K562 (cell line): ENCODE data around the gene ACTR8. TPM values are rescaled to one million over a fixed set of nuclear protein-coding genes. Genes with fewer than 3 reads are reported as not detected.

ENCODE experiments used
- ATAC-seq: fragments of 200-7000 bp; cut with Tn5 transposase; 3 replicates; pipeline ENCODE4 v1.9.1; 2020; ENCODE audit warnings: moderate library complexity
- Bru-seq: library from RNA; stranded (reverse); fragments of 400-500 nt; gene quantifications from one replicate; lab custom pipeline; 2021; lab: Mats Ljungman, UMichigan
- BruChase-seq, 2 experiments: library from RNA; stranded (reverse); fragments of 400-500 nt; gene quantifications; one replicate each; lab custom pipeline; 2021; lab: Mats Ljungman, UMichigan
- BruUV-seq: library from RNA; stranded (reverse); fragments of 400-500 nt; replicated peaks from 2 replicates; lab custom pipeline; 2021; lab: Mats Ljungman, UMichigan
- CTCF ChIA-PET: fragments of 300-600 bp; formaldehyde crosslinking; extraction: SDS; loops from one replicate; lab custom pipeline; 2021; ENCODE audit warnings: low intra/inter-chr PET ratio; lab: Yijun Ruan, JAX
- POLR2A ChIA-PET: fragments of 300-600, 350-650 bp; sonication (Branson Sonifier 250); formaldehyde crosslinking; extraction: SDS; loops from one replicate; lab custom pipeline; 2021; ENCODE audit warnings: antibody characterized with exemption, inconsistent platforms; lab: Yijun Ruan, JAX
- DNase-seq, 4 experiments: peaks; one replicate each; pipeline versions ENCODE4 v3.0.0 to v3.0.0-alpha.2; 2011 to 2018; ENCODE audit warnings: low spot score in 3 of 4, mixed read lengths in 3 of 4; ENCODE audit errors: extremely low read depth in 1 of 4
- FAIRE-seq: peaks from 2 replicates; lab custom pipeline; 2011; peaks lifted over from hg19 to GRCh38; lab: Jason Lieb, UNC
- H2AFZ ChIP-seq: 2 replicates; pipeline ENCODE4 v1.6.0; 2011; ENCODE audit warnings: low read depth, low read length, control low read depth, inconsistent platforms
- H3K27ac ChIP-seq: fragments of 200-600 bp; 3 replicates; pipeline ENCODE4 v1.8.0; 2011; ENCODE audit warnings: low read depth, mild to moderate bottlenecking, control low read depth, inconsistent platforms, low read length, moderate library complexity, mixed read lengths; ENCODE audit errors: extremely low read depth
- H3K27me3 ChIP-seq, 2 experiments: fragments of 300-600 bp in 1 of 2; 2 replicates in 1 of 2; 3 replicates in 1 of 2; pipeline versions ENCODE4 v1.6.0 to v1.8.0; 2011; ENCODE audit warnings: inconsistent platforms in 2 of 2, low read length in 2 of 2, mild to moderate bottlenecking in 1 of 2, mixed read lengths in 1 of 2, moderate library complexity in 1 of 2; ENCODE audit not compliant: control insufficient read depth in 2 of 2, insufficient read depth in 2 of 2
- H3K36me3 ChIP-seq: fragments of 300-600 bp; 3 replicates; pipeline ENCODE4 v1.8.0; 2011; ENCODE audit warnings: mild to moderate bottlenecking, low read length, inconsistent platforms; ENCODE audit not compliant: control insufficient read depth, insufficient read depth
- H3K4me1 ChIP-seq, 2 experiments: fragments of 200-600 bp in 1 of 2; replicated peaks in 1 of 2; 2 replicates in 1 of 2; 3 replicates in 1 of 2; pipeline versions ENCODE4 v1.5.1 to v1.8.0; 2011; ENCODE audit warnings: inconsistent platforms in 2 of 2, low read length in 2 of 2, mild to moderate bottlenecking in 1 of 2, mixed read lengths in 1 of 2, moderate library complexity in 1 of 2; ENCODE audit not compliant: control insufficient read depth in 2 of 2, insufficient read depth in 2 of 2
- H3K4me2 ChIP-seq: 2 replicates; pipeline ENCODE4 v1.6.1; 2011; ENCODE audit warnings: low read length, control low read depth, inconsistent platforms, mixed read lengths; ENCODE audit not compliant: insufficient read depth
- H3K4me3 ChIP-seq: fragments of 200-600 bp; sonication (generic), shearing (Covaris generic); 2 replicates; pipeline ENCODE4 v1.5.1; 2016; ENCODE audit warnings: control low read depth, inconsistent platforms
- H3K79me2 ChIP-seq: fragments of 200-600 bp; 3 replicates; pipeline ENCODE4 v1.8.0; 2011; ENCODE audit warnings: low read length, inconsistent platforms; ENCODE audit not compliant: control insufficient read depth, insufficient read depth
- H3K9ac ChIP-seq, 2 experiments: 2 replicates each; pipeline versions ENCODE4 v1.6.0 to v1.6.1; 2011; ENCODE audit warnings: low read depth in 2 of 2, low read length in 2 of 2, control low read depth in 1 of 2, inconsistent platforms in 1 of 2, mild to moderate bottlenecking in 1 of 2, mixed read lengths in 1 of 2; ENCODE audit not compliant: insufficient read depth in 1 of 2
- H3K9me1 ChIP-seq: one replicate; pipeline ENCODE4 v1.6.0; 2011; ENCODE audit warnings: inconsistent platforms, mild to moderate bottlenecking, low read length, moderate library complexity; ENCODE audit not compliant: control insufficient read depth, insufficient read depth
- H3K9me3 ChIP-seq: replicated peaks from 2 replicates; pipeline ENCODE4 v1.5.1; 2011; ENCODE audit warnings: low read depth, low read length, inconsistent platforms; ENCODE audit not compliant: control insufficient read depth, insufficient read depth
- H4K20me1 ChIP-seq: replicated peaks from 2 replicates; pipeline ENCODE4 v1.6.1; 2011; ENCODE audit warnings: low read length, inconsistent platforms, mixed read lengths; ENCODE audit not compliant: control insufficient read depth, insufficient read depth
- CTBP1 ChIP-seq: fragments of 450-650 bp; IDR thresholded peaks from 2 replicates; pipeline ENCODE4 v1.6.1; 2016; ENCODE audit warnings: borderline replicate concordance
- FOXK2 ChIP-seq, 2 experiments: fragments of 450-650 bp; IDR thresholded peaks in 1 of 2; conservative IDR thresholded peaks in 1 of 2; 2 replicates each; pipeline ENCODE4 v1.6.1; 2016; ENCODE audit warnings: low read depth in 2 of 2, mild to moderate bottlenecking in 1 of 2
- HNRNPLL ChIP-seq: fragments of 200-400 bp; formaldehyde crosslinking; IDR thresholded peaks from 2 replicates; pipeline ENCODE4 v1.6.1; 2017; ENCODE audit warnings: low read length, low read depth, mild to moderate bottlenecking; ENCODE audit not compliant: poor library complexity, severe bottlenecking
- TAF7 ChIP-seq: fragments of 450-650 bp; IDR thresholded peaks from 2 replicates; pipeline ENCODE4 v1.6.1; 2016; ENCODE audit warnings: missing genetic modification characterization, missing compliant biosample characterization
- ZKSCAN3 ChIP-seq: fragments of 250-450 bp; sonication (Bioruptor Pico); IDR thresholded peaks from 2 replicates; pipeline ENCODE4 v1.4.0; 2020
- ZNF175 ChIP-seq: fragments of 200-800 bp; sonication (Bioruptor generic); IDR thresholded peaks from 2 replicates; pipeline ENCODE4 v1.6.1; 2016; ENCODE audit warnings: low read depth, mild to moderate bottlenecking, missing genetic modification characterization, missing compliant biosample characterization
- ZNF324 ChIP-seq: fragments of 250-450 bp; sonication (Bioruptor Pico); IDR thresholded peaks from 2 replicates; pipeline ENCODE4 v1.4.0; 2020; ENCODE audit warnings: mild to moderate bottlenecking
- WGBS: fragments of 100-300 bp; shearing (Covaris generic); methylation state at CpG from one replicate; pipeline ENCODE4 v1.1.6; 2016; ENCODE audit warnings: low coverage, mixed read lengths; ENCODE audit not compliant: insufficient coverage; ENCODE audit errors: missing lambda C conversion rate; 5-methylcytosine and 5-hydroxymethylcytosine counted together
- in situ Hi-C: fragments of 300-500 bp; cut with MboI; formaldehyde crosslinking; loops from 4 replicates; pipeline ENCODE4 v1.15.0; 2018; ENCODE audit warnings: inconsistent platforms, mixed read lengths
- intact Hi-C: fragments of 100-400 bp; cut with micrococcal nuclease; formaldehyde crosslinking; loops from 2 replicates; pipeline ENCODE4 v1.14.2; 2022
- long read RNA-seq, 3 experiments: library from polyadenylated mRNA in 2 of 3; library from RNA in 1 of 3; unstranded in 2 of 3; stranded (forward) in 1 of 3; transcript quantifications; one replicate each; pipeline ENCODE4 v2.0.0, GENCODE V29; 2019 to 2022
- polyA minus RNA-seq, 3 experiments: library from RNA; depleted of rRNA, polyadenylated mRNA; stranded (reverse); fragments of >200 nt; gene quantifications; 2 replicates each; pipeline ENCODE4 v1.2.3, GENCODE V29; 2011
- polyA plus RNA-seq, 8 experiments: library from polyadenylated mRNA; depleted of rRNA in 4 of 8; stranded (reverse) in 5 of 8; unstranded in 3 of 8; fragments of >200 nt; fragmentation: Nextera tagmentation in 2 of 8; fragmentation: Illumina TruSeq in 1 of 8; extraction: Ambion mirVana in 2 of 8; extraction: Trizol in 1 of 8; gene quantifications; 2 replicates each; pipeline versions ENCODE4 v1.2.1 to v1.2.3, GENCODE V29; 2011 to 2014; ENCODE audit warnings: inconsistent platforms in 1 of 8, missing spikeins in 1 of 8
- total RNA-seq, 7 experiments: library from RNA; depleted of rRNA in 6 of 7; stranded (reverse); fragments of >200 nt in 6 of 7; fragmentation: Illumina TruSeq in 2 of 7; extraction: Trizol in 2 of 7; gene quantifications; 2 replicates each; pipeline versions ENCODE4 v1.2.1 to v1.2.3, GENCODE V29; 2011 to 2021; ENCODE audit warnings: low replicate concordance in 1 of 7
- TF ChIP-seq, protein P1 (sequence below): sonication (generic); formaldehyde crosslinking; IDR thresholded peaks from 2 replicates; pipeline ENCODE4 v1.8.0; 2022; ENCODE audit warnings: mild to moderate bottlenecking, missing genetic modification reagents, borderline replicate concordance

The ACTR8 gene, protein sequence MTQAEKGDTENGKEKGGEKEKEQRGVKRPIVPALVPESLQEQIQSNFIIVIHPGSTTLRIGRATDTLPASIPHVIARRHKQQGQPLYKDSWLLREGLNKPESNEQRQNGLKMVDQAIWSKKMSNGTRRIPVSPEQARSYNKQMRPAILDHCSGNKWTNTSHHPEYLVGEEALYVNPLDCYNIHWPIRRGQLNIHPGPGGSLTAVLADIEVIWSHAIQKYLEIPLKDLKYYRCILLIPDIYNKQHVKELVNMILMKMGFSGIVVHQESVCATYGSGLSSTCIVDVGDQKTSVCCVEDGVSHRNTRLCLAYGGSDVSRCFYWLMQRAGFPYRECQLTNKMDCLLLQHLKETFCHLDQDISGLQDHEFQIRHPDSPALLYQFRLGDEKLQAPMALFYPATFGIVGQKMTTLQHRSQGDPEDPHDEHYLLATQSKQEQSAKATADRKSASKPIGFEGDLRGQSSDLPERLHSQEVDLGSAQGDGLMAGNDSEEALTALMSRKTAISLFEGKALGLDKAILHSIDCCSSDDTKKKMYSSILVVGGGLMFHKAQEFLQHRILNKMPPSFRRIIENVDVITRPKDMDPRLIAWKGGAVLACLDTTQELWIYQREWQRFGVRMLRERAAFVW
- total RNA-seq (2011; cell fraction: chromatin; rRNA removed; ENCODE audit: low replicate concordance) = 14.3 and 21.9 TPM in 2 replicates
- total RNA-seq (2011; cell fraction: nucleolus; rRNA removed) = 7.2 and 10.8 TPM in 2 replicates
- total RNA-seq (2011; cell fraction: nucleoplasm; rRNA removed) = 8.1 and 11.1 TPM in 2 replicates
- total RNA-seq (2014; rRNA removed) (14.2 and 17.5 TPM in 2 replicates), total RNA-seq (2014; rRNA removed; fragmentation: Illumina TruSeq; extraction: Trizol) (18.5 and 18.7 TPM in 2 replicates), total RNA-seq (2015; rRNA removed; fragmentation: Illumina TruSeq; extraction: Trizol) (18.1 and 19.1 TPM in 2 replicates), total RNA-seq (2021) (17.5 and 24.2 TPM in 2 replicates), polyA plus RNA-seq (2011; rRNA removed) (13.3 and 19.1 TPM in 2 replicates), polyA plus RNA-seq (2014; fragmentation: Illumina TruSeq; extraction: Trizol) (13.8 and 14.0 TPM in 2 replicates), polyA plus RNA-seq (2014; fragmentation: Nextera tagmentation; extraction: Ambion mirVana) (1 to 10 TPM; 4.8 to 6.6 TPM), polyA plus RNA-seq (2014; rRNA removed) (10.9 and 14.4 TPM in 2 replicates), polyA minus RNA-seq (2011; rRNA and poly(A)+ RNA removed) (37.5 and 40.3 TPM in 2 replicates), Bru-seq, nascent RNA (percentile 72 among the genes with signal in this experiment), BruChase-seq, experiment 1, labeled RNA remaining after a 2-hour chase (percentile 66 among the genes with signal in this experiment), BruChase-seq, experiment 2, labeled RNA remaining after a 6-hour chase (percentile 69 among the genes with signal in this experiment)
- 6.9 and 7.4 TPM in 2 replicates for polyA plus RNA-seq (2011; cell fraction: cytosol; rRNA removed)
- polyA plus RNA-seq (2011; cell fraction: nucleus; rRNA removed) = 10.2 and 11.3 TPM in 2 replicates
- 10.9 and 13.3 TPM in 2 replicates for polyA plus RNA-seq (2012)
- 8.6 and 14.4 TPM in 2 replicates for polyA minus RNA-seq (2011; cell fraction: cytosol; rRNA and poly(A)+ RNA removed)
- 7.8 and 12.9 TPM in 2 replicates for polyA minus RNA-seq (2011; cell fraction: nucleus; rRNA and poly(A)+ RNA removed)
- long read RNA-seq, experiment 1, transcript ACTR8-201 (13 exons, 3,629 nt) = major isoform, 27 of 47 reads
- long read RNA-seq, experiment 1, partial matches to known transcripts = 5 of 47 reads
- long read RNA-seq, experiment 1, other reads (novel, unspliced or antisense) = 15 of 47 reads
- long read RNA-seq, experiment 2, transcript ACTR8-201 (13 exons, 3,629 nt) = major isoform, 5 of 16 reads
- long read RNA-seq, experiment 2, partial matches to known transcripts = 6 of 16 reads
- long read RNA-seq, experiment 2, other reads (novel, unspliced or antisense) = 5 of 16 reads
- long read RNA-seq, experiment 3, transcript ACTR8-201 (13 exons, 3,629 nt) = major isoform, 17 of 21 reads
- long read RNA-seq, experiment 3, partial matches to known transcripts = 3 of 21 reads
- long read RNA-seq, experiment 3, other reads (novel, unspliced or antisense) = 1 of 21 reads

DNA sequence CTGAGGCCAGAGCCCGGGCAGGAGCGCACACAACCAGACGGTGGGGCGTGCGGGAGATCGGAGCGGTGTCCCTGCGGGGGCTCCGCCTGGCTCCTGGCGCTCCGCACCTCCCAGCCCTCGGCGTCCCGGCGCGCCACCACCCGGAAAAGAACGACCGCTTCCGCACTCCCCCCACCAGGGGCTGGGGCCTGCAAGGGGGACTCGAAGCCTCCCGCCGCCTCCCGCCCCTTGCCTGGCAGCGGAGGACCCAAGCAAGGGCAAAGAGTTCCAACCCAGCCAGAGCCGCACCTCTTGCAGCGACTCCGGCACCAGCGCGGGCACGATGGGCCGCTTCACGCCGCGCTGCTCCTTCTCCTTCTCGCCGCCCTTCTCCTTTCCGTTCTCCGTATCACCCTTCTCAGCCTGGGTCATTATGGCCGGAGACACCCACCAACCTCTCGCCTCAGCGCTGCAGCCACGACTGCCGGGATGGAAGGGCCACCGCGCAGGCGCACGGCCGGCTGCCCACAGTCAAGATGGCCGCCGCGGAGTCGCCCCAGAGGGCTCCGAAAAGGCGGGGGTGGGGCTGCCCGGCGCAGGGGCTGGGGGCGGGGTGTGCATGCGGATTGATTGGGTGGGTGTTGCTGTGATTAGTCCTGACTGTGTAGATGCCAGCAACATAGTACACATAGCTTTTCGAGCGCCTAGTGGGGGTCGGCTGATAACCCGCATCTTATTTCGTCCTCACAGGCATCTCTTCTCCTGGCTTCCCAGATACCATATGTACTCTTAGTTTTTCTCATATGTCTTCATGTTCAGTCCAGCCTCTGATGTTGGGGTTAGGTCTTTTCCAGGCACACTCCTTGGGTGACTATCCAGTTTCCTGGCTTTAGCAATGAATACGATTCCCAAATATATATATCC is at the start of gene ACTR8:
TSS of gene ACTR8 (minus strand) at position 462 of the 903 bp plus-strand sequence. CDS start at position 411, 51 bp downstream.
- ATAC-seq (peak; percentile 97), FAIRE-seq (no peak), DNase-seq (peak; percentile 83 to 86 (median 86))
- peak within 1 kb of the TSS; percentile 95 for H2AFZ ChIP-seq
- no peaks in the 10 kb centered on the region for H3K27me3 ChIP-seq
- ChIA-PET CTCF (interaction anchor here (0.6 kb wide), 1 partner anchor 522 kb away, joined by 3 read pairs; no protein-coding TSS in a partner anchor), POLR2A (no interaction called here)
- no peaks in the 10 kb centered on the region for H3K9me1 ChIP-seq
- in situ Hi-C loops (no loop called here), intact Hi-C loops (no loop called here)
- WGBS = 5% methylated on average over 24 of the region's 65 CpGs
- H3K36me3 ChIP-seq = peaks cover 53% of the 10 kb centered on the region
- peak within 1 kb of the TSS; percentile 94 for H3K4me2 ChIP-seq
- H3K9me3 ChIP-seq = no peaks in the 10 kb centered on the region
- H3K4me1 ChIP-seq = peaks cover 5 to 8% of the 10 kb centered on the region in 2 experiments; a peak in 4 of 5 replicates
- peak within 1 kb of the TSS; percentile 85 for H3K27ac ChIP-seq
- no peaks in the 10 kb centered on the region for H4K20me1 ChIP-seq
- peaks cover 14% of the 10 kb centered on the region for H3K79me2 ChIP-seq
- BruUV-seq = TSS peak; percentile 71
- peak within 1 kb of the TSS; percentile 85 for H3K4me3 ChIP-seq
- peak within 1 kb of the TSS; percentile 78 to 92 for H3K9ac ChIP-seq
- TF ChIP-seq ZNF324 = no peak
- TF ChIP-seq HNRNPLL = no peak
- TF ChIP-seq FOXK2 (conservative IDR thresholded peaks at IDR 0.05 in 1 of 2, IDR thresholded peaks at IDR 0.05 in 1 of 2; ENCODE audit: low read depth in 2 of 2) = no peak
- TF ChIP-seq, protein P1, sequence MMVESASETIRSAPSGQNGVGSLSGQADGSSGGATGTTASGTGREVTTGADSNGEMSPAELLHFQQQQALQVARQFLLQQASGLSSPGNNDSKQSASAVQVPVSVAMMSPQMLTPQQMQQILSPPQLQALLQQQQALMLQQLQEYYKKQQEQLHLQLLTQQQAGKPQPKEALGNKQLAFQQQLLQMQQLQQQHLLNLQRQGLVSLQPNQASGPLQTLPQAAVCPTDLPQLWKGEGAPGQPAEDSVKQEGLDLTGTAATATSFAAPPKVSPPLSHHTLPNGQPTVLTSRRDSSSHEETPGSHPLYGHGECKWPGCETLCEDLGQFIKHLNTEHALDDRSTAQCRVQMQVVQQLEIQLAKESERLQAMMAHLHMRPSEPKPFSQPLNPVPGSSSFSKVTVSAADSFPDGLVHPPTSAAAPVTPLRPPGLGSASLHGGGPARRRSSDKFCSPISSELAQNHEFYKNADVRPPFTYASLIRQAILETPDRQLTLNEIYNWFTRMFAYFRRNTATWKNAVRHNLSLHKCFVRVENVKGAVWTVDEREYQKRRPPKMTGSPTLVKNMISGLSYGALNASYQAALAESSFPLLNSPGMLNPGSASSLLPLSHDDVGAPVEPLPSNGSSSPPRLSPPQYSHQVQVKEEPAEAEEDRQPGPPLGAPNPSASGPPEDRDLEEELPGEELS (CRISPR knock-in tag) = no peak
- TF ChIP-seq ZNF175 (CRISPR knock-in tag) = no peak
- no peak for TF ChIP-seq ZKSCAN3 (CRISPR knock-in tag)
- TF ChIP-seq TAF7 = peak; percentile 90
- 0 out of 2 replicates have a peak, but pooled peaks have one; percentile 40 for TF ChIP-seq CTBP1
